RWPE2 (cell line): ENCODE results near the gene POLE2.
"Not testable (repeated sequence)": the region's sequence is repeated elsewhere in the genome, so short reads cannot be mapped to it uniquely, and the experiment has no call there.

Experiments
- ATAC-seq: fragments of 200-7000 bp; cut with Tn5 transposase; 3 replicates; pipeline ENCODE4 v1.9.1; 2021; ENCODE audit warnings: low read depth
- DNase-seq: peaks from one replicate; pipeline ENCODE4 v3.0.0-alpha.2; 2020; ENCODE audit warnings: low spot score
- H3K27ac ChIP-seq: fragments of 450-650 bp; 2 replicates; pipeline ENCODE4 v1.5.1; 2017; ENCODE audit warnings: mild to moderate bottlenecking; ENCODE audit not compliant: poor library complexity, severe bottlenecking
- H3K27me3 ChIP-seq: fragments of 250-450 bp; sonication (Bioruptor Pico); 2 replicates; pipeline ENCODE4 v1.5.1; 2021; ENCODE audit warnings: mild to moderate bottlenecking, moderate library complexity; ENCODE audit not compliant: insufficient read depth, poor library complexity, severe bottlenecking
- H3K36me3 ChIP-seq: fragments of 250-450 bp; sonication (Bioruptor Pico); 2 replicates; pipeline ENCODE4 v1.5.1; 2020; ENCODE audit warnings: low read depth, mild to moderate bottlenecking, moderate library complexity
- H3K4me1 ChIP-seq: fragments of 250-450 bp; sonication (Bioruptor Pico); 2 replicates; pipeline ENCODE4 v1.5.1; 2021; ENCODE audit warnings: mild to moderate bottlenecking, moderate library complexity; ENCODE audit not compliant: insufficient read depth, poor library complexity, severe bottlenecking
- H3K4me3 ChIP-seq: fragments of 250-450 bp; sonication (Bioruptor Pico); 2 replicates; pipeline ENCODE4 v1.5.1; 2021; ENCODE audit warnings: mild to moderate bottlenecking, moderate library complexity; ENCODE audit not compliant: severe bottlenecking
- H3K9me3 ChIP-seq: fragments of 250-450 bp; sonication (Bioruptor Pico); 2 replicates; pipeline ENCODE4 v1.5.1; 2021; ENCODE audit warnings: mild to moderate bottlenecking, moderate library complexity; ENCODE audit not compliant: severe bottlenecking
- CTCF ChIP-seq: fragments of 450-650 bp; IDR thresholded peaks from one replicate; pipeline ENCODE4 v1.5.1; 2017; ENCODE audit warnings: mild to moderate bottlenecking, moderate library complexity; ENCODE audit not compliant: poor library complexity, severe bottlenecking

The POLE2 gene

DNA sequence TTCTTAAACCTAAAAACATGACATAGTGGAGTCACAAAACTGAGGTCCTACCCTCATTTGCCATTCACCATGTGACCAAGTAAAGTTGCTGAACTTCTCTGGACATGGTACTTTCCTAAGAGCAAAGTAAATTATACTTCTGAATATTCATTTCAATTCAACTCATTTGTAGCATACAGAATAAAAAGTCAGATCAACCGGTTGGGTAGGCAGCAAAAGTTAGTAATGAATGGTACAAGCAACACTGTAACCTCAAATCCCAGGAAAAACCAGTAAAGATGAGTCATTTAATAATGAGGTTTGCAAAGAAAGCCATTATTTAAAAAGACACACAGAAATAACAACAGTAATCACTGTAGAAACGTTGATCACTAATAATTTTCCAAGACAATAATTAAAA is 8.7 kb downstream of the POLE2 start:
- no peak overlapping the region for H3K4me3 ChIP-seq
- H3K9me3 ChIP-seq = no peaks in the 10 kb centered on the region
- peaks cover 84% of the 10 kb centered on the region for H3K36me3 ChIP-seq
- no peak for DNase-seq
- H3K4me1 ChIP-seq = peaks cover 6% of the 10 kb centered on the region
- no peak overlapping the region for H3K27ac ChIP-seq
- H3K27me3 ChIP-seq = no peaks in the 10 kb centered on the region
- TF ChIP-seq CTCF = no peak
- peak; percentile 29; the same call in 1 of the 3 replicates for ATAC-seq

DNA sequence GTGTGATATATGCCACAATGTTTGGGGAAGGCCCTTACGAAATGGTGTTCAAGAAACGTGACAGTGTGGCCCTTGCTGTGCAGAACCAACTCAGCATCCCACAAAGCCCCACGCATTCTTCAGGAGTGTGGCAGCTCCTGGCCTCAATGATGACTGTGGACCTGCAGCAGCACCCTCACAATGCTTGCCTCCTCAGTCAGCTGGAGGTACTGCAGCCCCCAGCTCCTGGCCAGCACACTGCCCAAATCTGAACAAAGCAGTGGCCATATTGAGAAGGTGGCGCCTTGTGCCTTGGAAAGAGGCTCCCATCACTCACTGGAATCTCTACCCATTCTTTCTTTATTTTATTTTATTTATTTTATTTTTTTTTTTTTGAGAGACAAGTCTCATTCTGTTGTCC is 10.4 kb downstream of the POLE2 start:
- no peak for DNase-seq
- Histone ChIP-seq H3K27ac (no peak overlapping the region), H3K4me3 (no peak overlapping the region), H3K36me3 (peaks cover 85% of the 10 kb centered on the region), H3K27me3 (no peaks in the 10 kb centered on the region), H3K9me3 (no peaks in the 10 kb centered on the region), H3K4me1 (peaks cover 6% of the 10 kb centered on the region)
- ATAC-seq = peak; percentile 50; the same call in 1 of the 3 replicates
- TF ChIP-seq CTCF = no peak

DNA sequence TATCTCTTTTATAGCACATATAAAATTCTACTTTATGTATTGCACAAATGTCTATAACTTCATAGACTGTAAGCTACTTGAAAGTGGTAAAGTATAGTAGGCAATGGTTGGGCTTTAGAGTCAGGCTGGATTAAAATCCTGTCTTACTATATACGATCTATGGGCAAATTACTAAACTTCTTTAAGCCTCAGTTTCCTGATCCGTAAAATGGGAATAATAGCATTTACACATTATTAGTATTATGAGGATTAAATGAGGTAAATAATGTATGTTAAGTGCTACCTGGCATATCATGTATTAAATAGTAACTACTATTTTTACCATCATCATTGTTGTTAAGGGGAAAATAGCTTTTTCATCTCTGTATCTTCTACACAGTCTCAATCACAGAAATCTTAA is 14.4 kb downstream of the POLE2 start:
- no peak for TF ChIP-seq CTCF
- no peak overlapping the region for H3K27ac ChIP-seq
- H3K4me1 ChIP-seq = no peaks in the 10 kb centered on the region
- no peak overlapping the region for H3K4me3 ChIP-seq
- H3K9me3 ChIP-seq = no peaks in the 10 kb centered on the region
- no peaks in the 10 kb centered on the region for H3K27me3 ChIP-seq
- no peak for ATAC-seq
- peaks cover 70% of the 10 kb centered on the region for H3K36me3 ChIP-seq
- DNase-seq = no peak

DNA sequence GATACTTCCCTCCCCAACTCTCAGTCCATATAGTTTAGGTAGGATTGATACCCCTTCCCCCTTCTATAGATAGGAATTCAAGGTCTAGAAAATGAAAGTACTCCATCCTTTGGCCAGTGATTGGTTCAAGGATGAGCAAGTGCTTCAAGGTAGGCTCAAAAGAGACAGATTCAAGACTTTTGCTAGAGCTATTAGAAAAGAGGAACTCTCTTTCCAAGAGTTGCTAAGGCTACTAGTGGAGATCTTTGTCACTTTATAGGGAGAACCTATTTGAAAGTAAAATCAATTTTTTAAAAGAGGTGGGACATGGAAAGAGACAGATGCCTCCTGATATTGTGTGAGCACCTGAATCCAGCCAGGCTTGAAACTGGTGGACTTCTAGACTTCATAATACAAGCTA is 17.5 kb downstream of the POLE2 start:
- H3K9me3 ChIP-seq = no peaks in the 10 kb centered on the region
- TF ChIP-seq CTCF = no peak
- DNase-seq = no peak
- H3K4me1 ChIP-seq = no peaks in the 10 kb centered on the region
- no peak overlapping the region for H3K27ac ChIP-seq
- no peaks in the 10 kb centered on the region for H3K27me3 ChIP-seq
- no peak for ATAC-seq
- no peak overlapping the region for H3K4me3 ChIP-seq
- peaks cover 78% of the 10 kb centered on the region for H3K36me3 ChIP-seq

GRCh38 chr14:49659526-49660455 is 28.2 kb downstream of the POLE2 start:
- no peak for TF ChIP-seq CTCF
- Histone ChIP-seq H3K27ac (peak overlapping the region; percentile 39), H3K4me3 (no peak overlapping the region), H3K36me3 (peaks cover 70% of the 10 kb centered on the region), H3K9me3 (no peaks in the 10 kb centered on the region), H3K27me3 (no peaks in the 10 kb centered on the region), H3K4me1 (peaks cover 21% of the 10 kb centered on the region)
- DNase-seq (no peak), ATAC-seq (peak; percentile 90)

- ATAC-seq = peak; percentile 20; the same call in 1 of the 3 replicates
- Histone ChIP-seq H3K36me3 (peaks cover 75% of the 10 kb centered on the region), H3K4me1 (peaks cover 21% of the 10 kb centered on the region)
- not testable (repeated sequence) for DNase-seq, H3K27me3 ChIP-seq, H3K4me3 ChIP-seq, H3K9me3 ChIP-seq, H3K27ac ChIP-seq
Measured at GRCh38 chr14:49657500-49657899, 30.5 kb downstream of the POLE2 start.
